Fibroblast of peridontal ligament (primary cell): Measurements from ENCODE around the gene LCN9.

Source experiments
- DNase-seq: peaks from one replicate; pipeline ENCODE4 v3.0.0-alpha.2; 2010; ENCODE audit errors: extremely low read depth

Gene LCN9

GRCh38 chr9:135698236-135698635 lies 35.1 kb downstream of the LCN9 start:
- no peak for DNase-seq

DNA sequence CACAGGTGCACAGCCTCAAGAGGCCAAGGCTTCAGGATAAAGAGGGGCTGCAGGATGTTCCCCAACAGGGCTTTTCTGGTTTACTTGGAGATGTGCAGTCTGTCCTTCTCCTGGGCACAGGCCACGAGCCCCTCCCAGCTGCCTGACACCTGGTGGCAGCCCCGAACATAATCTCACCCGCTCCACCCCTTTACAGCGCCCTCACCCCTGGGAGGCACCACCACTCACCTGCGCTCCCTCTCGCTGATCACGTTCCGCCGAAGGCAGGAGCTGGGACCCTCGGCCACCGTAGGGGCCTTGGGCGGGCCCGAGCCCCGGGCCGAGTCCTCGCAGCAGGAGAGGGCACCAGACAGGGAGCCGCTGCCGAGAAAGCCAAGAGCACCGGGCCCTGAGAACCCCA lies 35.7 kb downstream of the LCN9 start:
- no peak for DNase-seq

GRCh38 chr9:135699440-135699839 lies 36.3 kb downstream of the LCN9 start, which contains the start of gene SOHLH1:
Gene SOHLH1 (minus strand): TSS chr9:135699481. CDS start chr9:135699467, 14 bp downstream.
- no peak for DNase-seq

GRCh38 chr9:135700525-135700924 lies 37.4 kb downstream of the LCN9 start:
- no peak for DNase-seq

- DNase-seq: no peak
Observed at GRCh38 chr9:135701067-135701958, 38.2 kb downstream of the LCN9 start.

DNA sequence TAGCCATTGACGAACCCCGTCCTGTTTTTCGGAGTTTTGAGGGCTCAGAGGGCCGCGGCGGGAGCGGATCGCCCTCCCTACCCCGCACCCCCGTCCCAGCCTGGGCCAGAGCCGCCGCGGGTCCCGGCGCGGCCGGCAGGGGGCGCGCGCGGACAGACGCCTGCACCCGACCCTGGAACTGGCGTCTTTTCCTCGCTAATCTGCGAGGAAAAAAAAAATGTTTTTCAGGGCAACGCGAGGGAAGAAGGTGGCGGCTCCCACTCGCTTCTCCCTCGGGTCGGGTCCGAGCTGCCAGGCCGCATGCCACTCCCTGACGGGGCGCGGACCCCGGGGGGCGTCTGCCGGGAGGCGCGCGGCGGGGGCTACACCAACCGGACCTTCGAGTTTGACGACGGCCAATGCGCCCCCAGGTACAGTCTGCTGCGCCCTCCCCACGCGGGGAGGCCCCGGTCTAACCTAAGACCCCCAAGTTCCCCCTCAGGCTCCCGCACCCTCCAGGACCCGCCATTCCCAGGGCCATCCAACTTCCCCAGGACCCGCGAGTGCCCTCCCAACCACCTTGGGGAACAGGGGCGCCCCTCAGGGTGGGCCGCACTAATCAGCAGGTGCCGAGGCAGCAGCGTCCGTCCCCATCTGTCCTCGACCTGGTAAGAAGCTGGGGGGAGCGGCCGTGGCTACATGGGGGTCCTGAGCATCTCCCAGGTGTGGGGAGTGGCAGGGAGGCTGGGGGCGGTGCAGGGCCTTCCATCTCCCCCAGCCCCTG lies 39.0 kb downstream of the LCN9 start, which contains the start of gene KCNT1:
KCNT1 (plus strand) TSS at position 227 of the 763 bp plus-strand sequence; CDS start at position 301, 74 bp downstream.
- DNase-seq: peak; percentile 19

- DNase-seq: no peak
Observed at GRCh38 chr9:135703726-135704125, 40.6 kb downstream of the LCN9 start.

DNA sequence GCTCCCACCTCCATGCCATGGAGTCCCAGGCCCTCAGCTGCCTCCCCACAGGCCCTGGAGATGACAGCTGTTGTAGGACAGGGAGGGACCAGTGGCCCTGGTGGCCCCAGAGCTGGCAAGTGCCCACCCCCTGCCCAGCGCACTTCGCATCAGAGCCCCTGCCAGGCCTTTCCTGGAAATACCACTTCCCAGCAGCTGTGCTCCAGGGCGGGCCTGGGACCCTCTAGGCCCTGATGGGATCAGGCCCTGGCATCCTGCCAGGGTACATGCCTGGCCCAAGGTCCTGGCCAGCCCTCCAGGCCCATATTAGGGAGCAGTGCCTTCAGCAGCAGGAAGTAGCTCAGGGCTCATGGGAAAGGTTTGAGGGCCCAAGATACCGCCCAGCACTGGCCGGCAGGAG lies 41.4 kb downstream of the LCN9 start:
- DNase-seq: no peak

- DNase-seq: no peak
Observed at GRCh38 chr9:135705376-135705775, 42.3 kb downstream of the LCN9 start.

- no peak for DNase-seq
Observed at GRCh38 chr9:135706288-135706687, 43.2 kb downstream of the LCN9 start.

DNA sequence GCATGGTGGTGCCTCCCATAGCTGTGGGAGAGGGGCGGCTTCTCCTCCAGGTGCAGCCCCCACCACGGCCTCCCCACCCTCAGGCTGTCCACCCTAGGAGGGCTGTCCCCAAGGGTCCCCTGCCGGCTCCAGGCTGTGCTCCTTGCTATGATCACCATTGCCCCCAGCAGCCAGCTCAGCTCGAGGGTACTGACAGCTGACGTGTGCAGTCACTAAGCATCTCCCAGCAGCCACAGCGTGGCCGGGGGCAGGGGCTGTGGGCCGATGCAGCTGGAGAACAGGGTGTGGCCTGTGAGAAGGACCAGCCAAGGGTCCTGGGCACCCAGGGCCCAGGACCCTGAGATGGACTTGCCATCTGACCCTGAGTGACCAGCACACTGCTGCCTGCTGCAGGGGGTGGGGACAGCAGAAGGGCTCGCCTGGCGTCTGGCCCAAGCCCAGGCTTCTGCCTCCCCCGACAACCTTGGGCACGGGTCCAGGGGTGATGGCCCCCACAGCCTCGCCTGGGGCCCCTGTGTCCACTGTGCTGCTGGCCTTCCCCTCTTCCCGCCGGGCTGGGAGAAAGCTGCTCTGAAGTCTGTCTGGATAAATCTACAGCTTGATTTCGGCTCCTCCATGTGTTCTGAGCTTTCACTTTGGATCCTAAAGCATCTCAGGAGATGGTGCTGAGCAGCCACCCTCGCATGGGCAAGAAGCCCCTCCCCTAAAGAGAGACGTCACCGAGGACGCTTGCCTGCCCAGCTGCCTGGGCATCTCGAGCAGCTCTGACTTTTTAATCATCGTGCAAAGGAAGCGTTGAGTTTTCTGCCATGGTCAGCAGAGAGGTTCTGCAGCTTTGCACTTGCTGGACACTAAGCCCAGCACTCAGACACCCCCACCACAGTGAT lies 44.4 kb downstream of the LCN9 start:
- DNase-seq: no peak

DNA sequence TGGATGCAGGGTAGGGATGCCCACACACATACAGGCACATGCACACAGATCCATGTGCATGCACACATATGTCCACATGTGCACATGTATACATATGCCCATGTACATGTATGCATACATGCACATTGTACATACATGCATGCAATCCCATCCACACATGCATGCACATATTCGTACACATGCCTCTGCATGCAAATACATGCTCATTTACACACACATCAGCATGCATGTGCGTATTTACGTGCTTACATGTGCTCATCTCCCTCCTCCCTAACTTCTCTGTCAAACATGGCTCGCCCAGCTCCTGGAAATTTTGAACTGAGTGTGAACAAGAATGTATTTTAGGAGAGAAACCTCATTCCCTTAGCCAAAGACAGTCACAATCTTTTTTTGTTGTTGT lies 45.1 kb downstream of the LCN9 start:
- no peak for DNase-seq

DNA sequence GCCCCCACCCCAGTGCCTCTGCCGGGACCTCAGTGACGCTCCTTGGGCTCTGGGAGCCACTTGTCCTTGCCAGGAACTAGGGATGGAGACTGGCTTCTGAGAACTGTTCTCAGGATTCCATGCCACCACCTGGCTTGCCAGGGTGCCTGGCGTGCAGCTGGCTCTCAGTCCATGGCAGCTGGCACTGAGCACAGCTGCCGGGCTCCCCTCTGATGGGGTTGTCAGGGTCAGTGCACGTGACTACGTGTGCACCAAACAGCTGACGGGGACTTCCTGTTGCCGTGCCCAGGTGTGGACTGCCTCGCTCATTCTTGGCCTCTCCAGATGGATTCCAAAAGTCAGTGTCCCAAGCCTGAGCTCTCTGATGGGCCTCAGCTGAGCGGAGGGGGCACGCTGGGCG lies 48.3 kb downstream of the LCN9 start:
- DNase-seq: no peak

DNA sequence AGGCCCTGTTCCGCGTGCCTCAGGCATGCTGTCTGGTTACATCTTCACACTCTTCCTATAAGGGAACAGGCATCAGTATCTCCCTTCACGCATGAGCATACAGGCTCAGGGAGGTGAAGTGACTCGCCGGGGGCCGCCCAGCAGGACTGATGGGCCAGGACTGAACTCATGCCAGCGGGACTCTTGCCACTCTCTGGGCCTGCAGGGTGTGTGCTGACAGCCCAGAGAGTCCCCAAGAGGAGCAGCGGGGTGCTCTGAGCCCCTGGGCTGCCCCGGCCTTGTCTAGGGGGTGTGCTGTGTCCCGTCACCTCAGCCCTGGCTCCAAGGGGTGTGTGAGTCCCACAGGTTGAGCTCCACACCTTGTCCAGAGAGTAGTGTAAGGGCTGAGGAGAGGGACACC lies 48.8 kb downstream of the LCN9 start:
- DNase-seq: no peak

GRCh38 chr9:135712613-135713295 lies 49.6 kb downstream of the LCN9 start:
- no peak for DNase-seq

- DNase-seq: no peak
Observed at GRCh38 chr9:135714242-135715055, 51.3 kb downstream of the LCN9 start.

DNA sequence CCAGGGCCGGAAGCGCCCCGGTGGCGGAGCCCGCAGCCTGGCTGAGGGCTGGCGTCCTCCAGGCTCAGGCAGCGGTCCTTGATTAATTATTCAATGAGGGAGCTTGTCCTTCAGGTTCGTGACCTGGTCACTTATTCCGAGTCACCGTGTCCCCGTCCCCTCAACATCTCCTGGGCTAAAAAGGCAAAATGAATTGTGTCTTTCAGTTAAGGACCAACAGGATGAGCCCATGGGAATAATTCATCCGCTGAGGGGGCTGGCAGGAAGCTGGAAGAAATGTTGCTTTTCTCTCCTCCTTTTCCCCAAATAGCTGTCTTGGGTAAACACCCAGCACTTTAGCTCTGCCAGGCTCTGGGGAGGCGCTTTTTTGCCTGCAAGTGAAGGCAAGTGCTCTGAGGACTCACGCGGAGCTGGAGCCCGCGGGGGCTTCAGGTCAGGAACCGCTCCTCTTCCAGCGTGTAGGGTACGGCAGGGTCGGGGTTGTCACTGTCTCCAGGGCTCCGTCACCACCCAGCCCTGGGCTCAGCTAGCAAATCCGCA lies 52.0 kb downstream of the LCN9 start:
- no peak for DNase-seq

GRCh38 chr9:135716045-135716444 lies 52.9 kb downstream of the LCN9 start:
- no peak for DNase-seq
